Upper lobe of left lung (tissue), 6 donors: ENCODE data around the gene XIRP1. TPM values are rescaled to one million over a fixed set of nuclear protein-coding genes. Genes with fewer than 3 reads are reported as not detected.

Source experiments
- ATAC-seq, 2 donors: fragments of 200-7000 bp; cut with Tn5 transposase; one replicate each; pipeline ENCODE4 v1.9.1; 2022; ENCODE audit warnings: mild to moderate bottlenecking in 2 of 2, moderate library complexity in 2 of 2; ENCODE audit not compliant: low FRiP score in 2 of 2
- DNase-seq, 2 donors: peaks; one replicate each; pipeline ENCODE4 v3.0.0-alpha.2; 2019 to 2020
- H3K27ac ChIP-seq, 4 donors: fragments of 200-600 bp; sonication (generic); one replicate each; pipeline ENCODE4 v1.5.1; 2016 to 2019
- H3K27me3 ChIP-seq, 4 donors: fragments of 200-600 bp; sonication (generic); one replicate each; pipeline ENCODE4 v1.5.1; 2017 to 2019
- H3K36me3 ChIP-seq, 4 donors: fragments of 200-600 bp; sonication (generic); one replicate each; pipeline ENCODE4 v1.5.1; 2016 to 2019
- H3K4me1 ChIP-seq, 4 donors: fragments of 200-600 bp; sonication (generic); one replicate each; pipeline ENCODE4 v1.5.1; 2018 to 2019
- H3K4me3 ChIP-seq, 4 donors: fragments of 200-600 bp; sonication (generic); one replicate each; pipeline ENCODE4 v1.5.1; 2017 to 2019; ENCODE audit warnings: mild to moderate bottlenecking in 2 of 4, moderate library complexity in 1 of 4
- H3K9me3 ChIP-seq, 4 donors: fragments of 200-600 bp; sonication (generic); one replicate each; pipeline ENCODE4 v1.5.1; 2018 to 2019
- CTCF ChIP-seq, 6 experiments: fragments of 450-650 bp in 4 of 6; fragments of 200-600 bp in 2 of 6; sonication (generic) in 2 of 6; IDR thresholded peaks; one replicate each; pipeline ENCODE4 v1.5.1; 2016 to 2019; ENCODE audit warnings: antibody characterized with exemption in 6 of 6
- EP300 ChIP-seq, 4 donors: sonication (generic); formaldehyde crosslinking; IDR thresholded peaks; one replicate each; pipeline ENCODE4 v1.5.1; 2017; ENCODE audit warnings: antibody characterized with exemption in 4 of 4, control low read depth in 2 of 4
- POLR2A ChIP-seq, 4 donors: fragments of 450-650 bp; IDR thresholded peaks; one replicate each; pipeline ENCODE4 v1.5.1; 2016 to 2017; ENCODE audit warnings: antibody characterized with exemption in 4 of 4, mild to moderate bottlenecking in 2 of 4
- POLR2AphosphoS5 ChIP-seq, 2 donors: sonication (generic); formaldehyde crosslinking; IDR thresholded peaks; one replicate each; pipeline ENCODE4 v1.5.1; 2017; ENCODE audit warnings: antibody characterized with exemption in 2 of 2
- WGBS, 2 donors: methylation state at CpG; one replicate each; pipeline ENCODE4 v1.1.5; 2017 to 2018; 5-methylcytosine and 5-hydroxymethylcytosine counted together
- total RNA-seq, 6 donors: library from RNA; depleted of rRNA in 4 of 6; stranded (reverse); fragments of >200 nt in 4 of 6; gene quantifications; one replicate each; pipeline versions ENCODE4 v1.1.0 to v1.2.1, GENCODE V29; 2016 to 2021
- donor health status: DM: no; HTN: no; CAD: no; lungs with moderate emphysema.
- donor health status: DM: no; HTN: yes; CAD: no; lungs with severe emphysema.

XIRP1 gene
- total RNA-seq, 6 donors from 2014 or later: 0.07 to 1.2 (median 0.10) TPM; not detected in 3

GRCh38 chr3:39224288-39224687 lies 31.9 kb upstream of the XIRP1 start:
- Histone ChIP-seq H3K4me1 (no peaks in the 10 kb centered on the region), H3K9me3 (no peaks in the 10 kb centered on the region), H3K27ac (no peak overlapping the region), H3K36me3 (no peaks in the 10 kb centered on the region), H3K27me3 (no peaks in the 10 kb centered on the region), H3K4me3 (no peak overlapping the region)
- WGBS, 2 donors: 74 to 88% methylated on average over 2 of the region's 2 CpGs
- no peak for DNase-seq
- ATAC-seq: no peak
- TF ChIP-seq POLR2A (IDR thresholded peaks at IDR 0.05) (no peak), CTCF (IDR thresholded peaks at IDR 0.05) (no peak), EP300 (IDR thresholded peaks at IDR 0.05) (no peak), POLR2AphosphoS5 (IDR thresholded peaks at IDR 0.05) (no peak)

GRCh38 chr3:39222939-39223338 lies 30.5 kb upstream of the XIRP1 start:
- no peak overlapping the region for H3K4me3 ChIP-seq
- H3K27me3 ChIP-seq: no peaks in the 10 kb centered on the region
- no peaks in the 10 kb centered on the region for H3K4me1 ChIP-seq
- DNase-seq: no peak
- 75 to 85% methylated on average over 2 of the region's 2 CpGs for WGBS, 2 donors
- H3K27ac ChIP-seq: no peak overlapping the region
- TF ChIP-seq EP300 (IDR thresholded peaks at IDR 0.05) (no peak), POLR2AphosphoS5 (IDR thresholded peaks at IDR 0.05) (no peak), POLR2A (IDR thresholded peaks at IDR 0.05) (no peak), CTCF (IDR thresholded peaks at IDR 0.05) (no peak)
- no peaks in the 10 kb centered on the region for H3K9me3 ChIP-seq
- ATAC-seq: no peak
- no peaks in the 10 kb centered on the region for H3K36me3 ChIP-seq

GRCh38 chr3:39222462-39222861 lies 30.1 kb upstream of the XIRP1 start:
- no peaks in the 10 kb centered on the region for H3K9me3 ChIP-seq
- TF ChIP-seq POLR2AphosphoS5 (IDR thresholded peaks at IDR 0.05) (no peak), POLR2A (IDR thresholded peaks at IDR 0.05) (no peak), CTCF (IDR thresholded peaks at IDR 0.05) (no peak), EP300 (IDR thresholded peaks at IDR 0.05) (no peak)
- H3K4me1 ChIP-seq: no peaks in the 10 kb centered on the region
- H3K27ac ChIP-seq: no peak overlapping the region
- ATAC-seq (no peak), DNase-seq (no peak)
- no peaks in the 10 kb centered on the region for H3K27me3 ChIP-seq
- no peak overlapping the region for H3K4me3 ChIP-seq
- no peaks in the 10 kb centered on the region for H3K36me3 ChIP-seq
- WGBS, 2 donors: 58 to 81% methylated on average over 1 of the region's 1 CpG

GRCh38 chr3:39221141-39221530 lies 28.7 kb upstream of the XIRP1 start:
- Histone ChIP-seq H3K4me3 (no peak overlapping the region), H3K9me3 (no peaks in the 10 kb centered on the region), H3K36me3 (no peaks in the 10 kb centered on the region), H3K27me3 (no peaks in the 10 kb centered on the region), H3K27ac (no peak overlapping the region), H3K4me1 (no peaks in the 10 kb centered on the region)
- TF ChIP-seq POLR2A (IDR thresholded peaks at IDR 0.05) (no peak), CTCF (IDR thresholded peaks at IDR 0.05) (no peak), EP300 (IDR thresholded peaks at IDR 0.05) (no peak), POLR2AphosphoS5 (IDR thresholded peaks at IDR 0.05) (no peak)
- no peak for ATAC-seq
- DNase-seq: no peak

GRCh38 chr3:39220407-39221140 lies 28.2 kb upstream of the XIRP1 start:
- Histone ChIP-seq H3K4me3 (no peak overlapping the region), H3K27ac (no peak overlapping the region), H3K36me3 (no peaks in the 10 kb centered on the region), H3K27me3 (no peaks in the 10 kb centered on the region), H3K9me3 (no peaks in the 10 kb centered on the region), H3K4me1 (no peaks in the 10 kb centered on the region)
- no peak for DNase-seq
- no peak for TF ChIP-seq CTCF (IDR thresholded peaks at IDR 0.05)
- no peak for TF ChIP-seq POLR2A (IDR thresholded peaks at IDR 0.05)
- TF ChIP-seq POLR2AphosphoS5 (IDR thresholded peaks at IDR 0.05): no peak
- TF ChIP-seq EP300 (IDR thresholded peaks at IDR 0.05): no peak
- 63 to 67% methylated on average over 6 of the region's 6 CpGs for WGBS, 2 donors
- ATAC-seq: no peak
